NCI-H146 (cell line): Measurements from ENCODE around the gene CD58.

Experiments used
- DNase-seq: peaks from one replicate; lab custom pipeline; 2025; lab: John Stamatoyannopoulos, UW

CD58 gene

DNA sequence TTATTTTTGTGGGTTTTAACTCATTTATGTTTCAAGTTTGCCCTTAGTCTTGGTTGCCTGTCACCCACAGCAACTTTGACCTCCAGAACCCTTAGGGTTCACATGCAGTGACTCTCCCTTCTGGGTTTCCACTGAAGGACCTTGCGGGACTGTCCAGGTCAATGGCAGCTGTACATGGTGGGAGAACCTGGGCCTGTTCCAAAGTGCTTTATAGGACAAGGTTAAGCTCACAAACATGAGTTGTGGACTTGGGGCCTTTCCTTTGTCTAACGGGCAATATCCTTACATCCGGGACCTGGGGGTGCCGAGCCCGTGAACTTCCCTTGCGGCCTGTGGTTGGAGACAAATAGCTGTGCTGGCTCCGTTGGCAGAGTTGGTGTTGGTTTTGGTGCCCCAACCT lies 77.8 kb downstream of the CD58 start:
- DNase-seq, result no peak

DNA sequence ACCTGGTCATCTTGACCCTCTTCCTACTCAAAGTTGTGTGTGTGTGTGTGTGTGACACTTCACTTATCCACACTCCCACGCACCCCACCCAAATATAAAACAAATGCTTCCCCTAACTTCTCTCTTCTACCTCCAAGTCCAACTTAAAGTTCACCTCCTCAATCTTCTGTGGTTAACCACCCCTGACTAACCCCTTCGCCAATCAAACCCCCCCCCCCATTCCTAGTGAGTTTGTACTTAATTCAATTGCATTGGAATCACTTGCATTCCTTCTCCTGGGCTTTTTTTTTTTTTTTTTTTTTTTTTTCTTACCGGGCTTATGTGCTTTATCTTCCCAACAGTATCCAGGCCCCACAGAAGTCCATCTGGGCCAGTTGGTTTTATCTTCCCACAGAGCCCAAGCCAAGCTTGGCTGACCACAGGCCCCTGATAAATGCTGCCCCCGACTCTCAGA lies 78.4 kb downstream of the CD58 start:
- no peak for DNase-seq

DNA sequence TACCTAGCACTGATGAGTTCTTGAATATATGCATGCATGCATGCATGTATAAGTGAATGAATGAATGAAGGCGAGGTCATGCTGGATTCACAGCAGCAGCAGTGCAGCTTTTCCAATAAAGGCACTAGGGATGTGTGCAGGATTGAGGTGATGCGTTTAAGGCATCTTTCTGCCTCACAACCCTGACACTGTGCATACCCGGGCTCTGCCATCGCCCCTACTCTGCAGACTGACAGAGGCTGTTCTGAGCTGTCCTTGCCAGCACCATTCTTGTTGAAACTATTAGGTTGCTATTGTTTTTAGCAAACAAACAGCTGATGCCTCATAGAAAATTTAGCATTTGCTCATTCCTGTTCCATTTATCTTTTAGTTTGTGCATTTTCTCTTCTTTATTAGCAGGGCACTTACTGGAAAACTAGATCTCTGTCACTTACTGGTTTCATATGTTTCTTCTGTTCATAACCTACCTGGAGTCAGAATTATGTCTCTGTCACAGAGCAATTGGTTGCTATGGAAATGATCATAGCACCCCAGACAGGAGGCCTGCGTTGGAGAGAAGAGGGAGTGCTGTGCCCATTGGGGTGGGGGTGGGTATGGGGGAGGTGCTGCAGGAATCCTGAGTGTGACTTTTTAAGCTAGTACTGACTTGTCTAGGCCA lies 79.0 kb downstream of the CD58 start:
- DNase-seq, result no peak

GRCh38 chr1:116490588-116490987 lies 80.2 kb downstream of the CD58 start:
- DNase-seq, result peak; percentile 10

- no peak for DNase-seq
Measured at GRCh38 chr1:116489231-116489697, 81.6 kb downstream of the CD58 start.

DNA sequence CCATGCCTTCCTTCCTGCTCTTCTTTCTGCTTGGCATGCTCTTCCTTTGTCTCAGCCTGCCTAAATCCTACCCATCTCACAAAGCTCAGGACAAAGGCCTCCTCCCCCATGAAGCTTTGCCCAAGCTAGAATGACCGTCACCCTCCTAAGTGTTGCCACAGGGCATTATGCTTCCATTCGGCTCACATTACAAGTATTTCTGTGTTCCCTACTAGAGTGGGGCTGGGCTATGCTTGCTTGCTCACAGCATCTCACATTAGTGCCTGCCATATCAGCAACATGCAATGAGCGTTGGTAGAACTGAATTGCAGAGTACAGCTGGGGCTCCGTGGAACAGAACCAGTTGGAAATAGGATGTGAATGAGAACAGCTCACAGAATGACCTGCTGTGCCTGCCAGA lies 82.8 kb downstream of the CD58 start:
- DNase-seq, result no peak

DNA sequence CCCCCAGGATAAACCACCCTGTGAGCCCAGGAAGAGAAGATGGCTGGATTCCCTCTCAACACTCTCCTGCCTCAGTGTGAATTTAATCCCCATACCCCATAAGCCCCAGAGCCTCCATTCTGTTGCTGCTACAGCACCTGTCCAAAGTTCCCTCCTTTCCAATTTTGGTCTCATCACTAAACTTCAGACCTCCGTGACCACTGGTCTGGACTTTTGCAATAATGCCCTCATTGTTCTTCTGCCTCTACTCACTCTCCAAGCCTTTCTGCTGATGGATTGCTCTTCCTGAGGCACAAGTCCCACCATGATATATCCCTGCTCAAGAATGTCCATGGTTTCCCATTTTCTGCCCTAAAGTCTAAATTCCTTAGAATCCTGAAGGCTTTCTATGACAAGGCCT lies 83.2 kb downstream of the CD58 start:
- DNase-seq, result no peak

- no peak for DNase-seq
Measured at GRCh38 chr1:116487031-116487430, 83.8 kb downstream of the CD58 start.

DNA sequence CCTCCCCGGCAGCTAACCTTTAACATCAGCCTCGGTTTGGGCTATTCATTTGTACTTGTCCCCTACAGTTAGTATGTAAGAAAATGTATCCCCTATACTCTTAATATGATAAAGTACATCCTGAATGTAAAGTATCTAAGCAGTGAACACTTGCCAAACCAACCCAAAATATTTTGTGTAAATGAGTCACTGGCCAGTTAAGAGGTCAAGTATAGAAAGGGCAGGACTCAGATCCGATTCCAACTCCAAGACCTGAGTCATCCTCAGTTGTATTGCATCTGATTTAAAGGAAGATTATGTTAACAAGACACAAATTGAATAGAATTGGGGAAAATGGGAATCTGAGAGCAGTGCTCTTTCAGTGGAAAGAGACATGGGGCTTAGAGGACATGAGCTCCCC lies 84.4 kb downstream of the CD58 start:
- no peak for DNase-seq

DNA sequence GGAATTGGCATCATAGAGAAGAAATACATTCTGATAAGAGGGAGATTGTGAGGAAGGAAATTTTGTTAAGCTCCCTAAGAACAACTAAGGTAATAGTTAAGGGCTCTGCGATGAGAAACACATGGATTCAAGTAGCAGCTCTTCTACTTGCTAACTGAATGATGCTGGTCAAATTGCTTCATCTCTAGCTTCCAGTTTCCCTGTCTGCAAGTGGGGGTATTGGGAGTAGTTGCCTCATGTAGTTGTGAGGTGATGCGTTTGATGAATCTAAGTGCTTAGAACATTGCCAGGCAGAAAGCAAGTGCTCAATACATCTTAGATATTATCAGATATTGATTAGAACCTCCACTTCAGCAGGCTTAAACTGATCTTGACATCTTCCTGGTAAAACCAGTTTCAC lies 84.8 kb downstream of the CD58 start:
- no peak for DNase-seq

DNA sequence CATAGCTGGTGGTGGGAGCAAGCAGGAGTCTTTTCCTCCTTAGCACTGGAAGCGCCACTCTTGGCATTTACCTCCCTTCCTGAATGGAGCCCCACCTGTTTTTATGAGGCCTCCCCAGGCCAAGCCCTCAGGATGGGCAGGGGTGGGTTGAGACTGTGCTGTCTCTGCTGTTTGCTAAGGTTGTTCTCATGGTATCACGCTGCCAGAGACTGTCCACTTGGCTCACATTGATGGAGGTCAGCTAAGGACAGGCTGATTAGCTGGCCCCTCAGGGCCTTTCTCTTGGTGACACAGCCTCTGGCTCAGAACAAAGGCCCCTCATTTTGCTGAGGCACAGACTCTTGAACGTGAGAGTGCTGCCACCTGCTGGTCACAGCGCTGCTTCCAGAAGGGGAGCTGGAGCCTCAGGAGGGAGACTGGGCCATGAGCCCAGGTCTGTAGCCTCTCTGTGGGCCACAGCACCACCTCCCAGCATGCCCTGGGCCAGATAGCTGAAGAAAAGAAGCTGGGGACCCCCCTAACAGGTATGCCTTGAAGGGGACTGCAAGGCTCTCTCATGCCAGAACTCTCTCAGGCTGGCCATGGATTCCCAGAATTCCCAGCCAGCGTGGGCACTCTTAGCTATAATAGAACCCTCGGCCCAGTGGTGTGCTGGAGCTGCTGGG lies 85.6 kb downstream of the CD58 start:
- DNase-seq, result peak; percentile 93

DNA sequence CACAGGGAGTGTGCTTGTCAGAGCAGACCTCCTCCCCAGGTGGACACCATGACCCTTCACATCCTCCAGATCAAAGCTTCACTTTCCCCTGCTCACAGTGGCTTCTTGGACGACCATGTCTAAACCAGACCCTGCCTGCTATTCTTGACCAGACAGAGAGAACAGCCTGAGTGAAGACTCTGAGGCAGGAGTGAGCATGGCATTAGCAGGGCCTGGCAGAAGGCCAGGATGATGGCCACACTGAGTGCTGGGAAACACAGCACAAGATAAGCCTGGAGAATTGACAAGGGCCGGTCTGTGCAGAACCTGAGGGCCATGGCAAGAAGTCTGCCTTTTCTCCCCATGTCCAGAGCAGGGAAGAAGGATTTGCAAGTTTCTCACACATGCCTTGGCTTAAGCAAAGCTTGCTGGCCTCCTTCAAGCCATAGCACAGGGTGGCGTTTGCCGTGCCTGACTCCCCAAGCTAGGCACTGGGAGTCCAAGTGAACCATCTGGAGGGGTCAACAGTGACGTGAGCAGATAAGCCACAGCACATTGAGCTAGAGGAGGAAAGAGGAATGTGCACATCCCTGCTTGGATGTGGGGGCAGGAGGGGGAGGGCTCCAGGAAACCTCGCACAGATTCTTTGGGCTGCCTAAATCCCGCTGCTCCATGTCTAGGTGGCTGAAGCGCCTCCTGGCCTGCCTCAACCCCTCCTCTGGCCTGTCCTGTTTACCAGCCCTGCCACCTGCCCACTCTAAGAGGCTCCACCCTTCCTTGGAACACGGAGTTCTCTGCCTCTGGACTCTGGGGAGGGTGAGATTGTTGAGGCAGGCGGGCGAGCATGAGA lies 87.1 kb downstream of the CD58 start:
- DNase-seq, result no peak

DNA sequence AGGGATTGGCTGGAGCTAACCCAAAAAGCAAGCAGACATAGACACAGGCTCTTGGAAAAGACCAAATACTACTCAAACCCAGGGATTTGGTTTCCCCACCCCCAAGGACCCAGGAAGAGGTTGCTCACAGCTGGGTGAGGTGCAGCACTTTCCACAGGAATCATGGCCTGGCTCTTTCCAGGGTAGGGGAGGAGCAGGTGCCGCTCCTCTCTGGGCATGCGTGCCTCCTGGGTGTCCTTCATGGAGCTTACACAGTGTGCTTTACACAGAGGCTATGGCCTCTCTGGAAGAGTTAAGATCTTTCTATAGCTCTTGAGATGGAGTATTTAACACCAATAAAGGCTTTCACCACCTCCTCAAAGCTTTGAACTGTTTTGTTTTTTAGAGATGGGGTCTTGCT lies 88.3 kb downstream of the CD58 start:
- no peak for DNase-seq

DNA sequence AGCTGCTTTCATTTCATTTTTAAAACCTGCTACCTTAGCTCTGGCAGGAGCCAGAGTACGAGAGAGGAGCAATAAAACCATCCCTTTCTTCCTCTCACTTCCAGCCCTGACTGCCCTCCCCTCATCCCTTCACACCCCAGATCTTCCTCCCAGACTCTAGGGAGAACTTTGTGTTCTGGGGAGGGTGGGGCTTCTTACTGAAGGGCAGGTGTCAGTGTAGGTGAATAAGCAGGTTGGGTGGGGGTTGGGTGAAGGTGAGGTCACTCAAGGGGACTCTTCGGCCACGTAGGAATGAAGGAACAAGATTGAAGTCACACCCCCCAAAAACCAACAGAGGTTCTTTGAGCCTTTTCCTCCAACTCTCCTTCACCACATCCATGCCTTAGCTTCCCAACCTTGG lies 88.9 kb downstream of the CD58 start:
- no peak for DNase-seq

DNA sequence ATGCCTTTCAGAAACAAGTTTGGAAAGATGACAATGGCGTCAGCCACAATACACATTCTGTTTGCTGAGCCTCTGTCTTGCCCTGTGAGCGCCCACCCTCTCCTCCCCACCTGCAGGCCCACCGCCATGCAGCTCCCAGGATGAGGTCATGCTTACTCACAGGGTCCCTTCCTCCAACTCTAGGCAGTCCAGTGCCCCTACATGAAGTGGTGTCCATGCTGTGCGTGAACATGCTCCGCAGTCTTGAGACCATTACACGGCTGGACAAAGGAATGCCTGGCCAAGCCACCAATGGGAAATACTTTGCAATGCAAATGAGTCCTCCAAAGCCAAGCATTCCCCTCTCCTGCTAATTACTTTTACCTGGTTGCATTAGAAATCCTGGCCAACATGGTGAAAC lies 92.2 kb downstream of the CD58 start:
- no peak for DNase-seq

- DNase-seq, result no peak
Measured at GRCh38 chr1:116477429-116477828, 93.4 kb downstream of the CD58 start.

GRCh38 chr1:116476321-116476720 lies 94.5 kb downstream of the CD58 start:
- peak; percentile 44 for DNase-seq

DNA sequence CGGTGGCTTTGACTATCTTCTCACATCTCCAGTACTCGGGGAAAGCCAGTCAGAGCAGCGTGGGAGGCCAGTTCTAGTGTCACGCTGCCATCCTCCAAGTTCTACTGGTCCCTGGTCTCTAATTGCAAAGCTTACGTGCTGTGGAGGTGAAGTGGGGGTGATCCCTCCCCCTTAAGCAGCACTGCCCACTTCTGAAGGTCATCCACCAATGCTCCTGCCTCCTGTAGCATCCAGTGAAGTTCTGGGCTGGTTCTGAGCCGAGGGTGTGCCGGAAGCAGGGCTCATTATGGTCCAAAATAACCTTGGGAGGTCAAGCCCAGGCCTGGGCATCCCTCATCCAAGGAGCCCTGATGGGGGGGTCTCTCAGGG lies 95.0 kb downstream of the CD58 start:
- no peak for DNase-seq

GRCh38 chr1:116474921-116475849 lies 95.6 kb downstream of the CD58 start:
- no peak for DNase-seq

GRCh38 chr1:116472431-116472961 lies 98.3 kb downstream of the CD58 start:
- peak; percentile 82 for DNase-seq

GRCh38 chr1:116471241-116471640 lies 99.6 kb downstream of the CD58 start:
- DNase-seq, result no peak

GRCh38 chr1:116470671-116471070 lies 100.2 kb downstream of the CD58 start:
- no peak for DNase-seq
